Testis (tissue), 3 donors: ENCODE data around the gene NUTM2D. TPM values are rescaled to one million over a fixed set of nuclear protein-coding genes. Genes with fewer than 3 reads are reported as not detected.
"Not testable (repeated sequence)": the region's sequence is repeated elsewhere in the genome, so short reads cannot be mapped to it uniquely, and the experiment has no call there.

Experiments used
- DNase-seq: peaks from one replicate; pipeline ENCODE4 v3.0.0-alpha.2; 2019
- H3K27ac ChIP-seq, 2 donors: fragments of 200-600 bp; sonication (generic); one replicate each; pipeline ENCODE4 v1.5.1; 2019
- H3K27me3 ChIP-seq: fragments of 200-600 bp; sonication (generic); one replicate; pipeline ENCODE4 v1.5.1; 2019
- H3K36me3 ChIP-seq: fragments of 200-600 bp; sonication (generic); one replicate; pipeline ENCODE4 v1.5.1; 2017; ENCODE audit warnings: low read depth; ENCODE audit errors: missing control alignments
- H3K4me1 ChIP-seq: fragments of 200-600 bp; sonication (generic); one replicate; pipeline ENCODE4 v1.5.1; 2019
- H3K4me3 ChIP-seq, 2 donors: fragments of 200-600 bp; sonication (generic); one replicate each; pipeline ENCODE4 v1.5.1; 2017 to 2019
- H3K9me3 ChIP-seq: fragments of 200-600 bp; sonication (generic); one replicate; pipeline ENCODE4 v1.5.1; 2017
- CTCF ChIP-seq, 3 experiments: fragments of 450-650 bp in 2 of 3; fragments of 200-600 bp in 1 of 3; sonication (generic) in 1 of 3; IDR thresholded peaks; one replicate each; pipeline ENCODE4 v1.5.1; 2016 to 2019; ENCODE audit warnings: antibody characterized with exemption in 3 of 3, mild to moderate bottlenecking in 2 of 3, moderate library complexity in 1 of 3
- WGBS, 2 donors: methylation state at CpG; one replicate each; pipeline ENCODE4 v1.1.5; 2018; 5-methylcytosine and 5-hydroxymethylcytosine counted together
- intact Hi-C: fragments of 100-400 bp; cut with DNase I; formaldehyde crosslinking; loops from one replicate; pipeline ENCODE4 v1.15.1; 2023; ENCODE audit warnings: low total_unique reads
- polyA plus RNA-seq: library from polyadenylated mRNA; stranded (reverse); fragments of 350-450 nt; fragmentation: Illumina TruSeq; extraction: RNeasy Lipid Tissue Mini Kit (QIAGEN cat#74804); gene quantifications from one replicate; pipeline ENCODE4 v1.2.3, GENCODE V29; 2014; ENCODE audit warnings: low read depth, low replicate concordance; ENCODE audit not compliant: insufficient read depth
- total RNA-seq, 2 donors: library from RNA; depleted of rRNA; stranded (reverse); fragments of >200 nt; gene quantifications; one replicate each; pipeline ENCODE4 v1.2.3, GENCODE V29; 2016

The NUTM2D gene
- total and polyA plus RNA-seq, 3 donors from 2014 or later: 8.1 to 12.6 (median 10.3) TPM

GRCh38 chr10:87341546-87342142 is 15.9 kb upstream of the NUTM2D start:
- Histone ChIP-seq H3K4me3 (peak overlapping the region; percentile 65 to 67), H3K27ac (peak overlapping the region in 1 of 2 donors; percentile 89)
- H3K9me3 ChIP-seq, H3K27me3 ChIP-seq, H3K36me3 ChIP-seq, H3K4me1 ChIP-seq, intact Hi-C loops: not testable (repeated sequence)
- WGBS, 2 donors: 2% methylated on average over 9 of the region's 54 CpGs; no CpG with 5 or more reads in 1 of the 2 donors
- peak; percentile 17 for DNase-seq

DNA sequence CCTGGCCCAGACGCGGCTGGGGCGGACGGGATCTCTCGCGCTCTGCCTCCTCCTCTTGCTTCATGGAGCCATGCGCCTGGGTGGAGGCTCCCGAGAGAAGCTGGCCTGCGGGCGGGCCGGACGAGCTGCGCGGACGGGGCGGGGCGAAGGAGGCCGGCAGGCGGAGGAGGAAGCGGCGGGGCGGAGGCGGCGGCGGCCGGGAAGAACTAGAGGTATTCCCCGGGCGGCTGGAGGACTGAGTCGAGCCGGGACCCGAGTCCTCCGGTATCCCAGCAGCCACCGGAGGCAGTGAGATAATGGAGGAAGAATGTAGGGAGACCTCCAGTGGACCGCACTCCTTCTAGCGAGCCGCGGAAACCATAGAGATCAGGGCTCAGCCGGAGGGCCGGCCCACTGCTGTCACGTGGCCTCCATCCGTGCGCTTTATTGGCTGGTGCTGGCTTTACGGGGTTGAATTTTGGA is 15.3 kb upstream of the NUTM2D start:
- H3K4me1 ChIP-seq, intact Hi-C loops, H3K36me3 ChIP-seq, H3K27me3 ChIP-seq, H3K9me3 ChIP-seq: not testable (repeated sequence)
- 1 to 2% methylated on average over 9 to 28 of the region's 43 CpGs for WGBS, 2 donors
- Histone ChIP-seq H3K27ac (peak overlapping the region; percentile 89 to 93), H3K4me3 (peak overlapping the region; percentile 65 to 67)
- DNase-seq: peak; percentile 93

GRCh38 chr10:87342711-87343258 is 14.8 kb upstream of the NUTM2D start:
- H3K27ac ChIP-seq: peak overlapping the region; percentile 89 to 93
- H3K4me1 ChIP-seq, H3K36me3 ChIP-seq, H3K9me3 ChIP-seq, intact Hi-C loops, H3K27me3 ChIP-seq: not testable (repeated sequence)
- peak; percentile 40 to 67 (median 59) for TF ChIP-seq CTCF (IDR thresholded peaks at IDR 0.05)
- WGBS, 2 donors: 0% methylated on average over 44 of the region's 65 CpGs; no CpG with 5 or more reads in 1 of the 2 donors
- peak; percentile 90 for DNase-seq
- H3K4me3 ChIP-seq: peak overlapping the region; percentile 65 to 67

DNA sequence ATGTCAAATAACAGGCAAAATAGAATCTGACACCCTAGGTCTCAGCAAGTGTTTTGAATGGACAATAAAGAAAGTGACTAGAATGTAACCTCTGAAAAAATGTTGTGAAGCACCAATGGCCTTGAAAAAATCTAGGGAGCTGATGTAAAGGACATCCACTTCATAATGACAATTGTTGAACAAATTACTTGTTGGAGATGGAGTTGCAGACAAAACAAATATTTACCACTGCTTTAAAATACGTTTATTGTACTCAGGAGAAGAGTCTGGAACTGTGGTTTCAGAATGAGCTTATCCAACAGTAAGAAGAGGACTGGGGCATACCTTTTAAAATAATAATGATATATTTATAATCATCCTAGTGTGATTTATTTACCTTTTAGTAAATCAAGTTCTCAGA is 11.8 kb upstream of the NUTM2D start:
- DNase-seq, H3K4me1 ChIP-seq, H3K27ac ChIP-seq, H3K9me3 ChIP-seq, H3K4me3 ChIP-seq, H3K36me3 ChIP-seq, H3K27me3 ChIP-seq, intact Hi-C loops: not testable (repeated sequence)
- WGBS, 2 donors: 60 to 72% methylated on average over 1 of the region's 1 CpG

DNA sequence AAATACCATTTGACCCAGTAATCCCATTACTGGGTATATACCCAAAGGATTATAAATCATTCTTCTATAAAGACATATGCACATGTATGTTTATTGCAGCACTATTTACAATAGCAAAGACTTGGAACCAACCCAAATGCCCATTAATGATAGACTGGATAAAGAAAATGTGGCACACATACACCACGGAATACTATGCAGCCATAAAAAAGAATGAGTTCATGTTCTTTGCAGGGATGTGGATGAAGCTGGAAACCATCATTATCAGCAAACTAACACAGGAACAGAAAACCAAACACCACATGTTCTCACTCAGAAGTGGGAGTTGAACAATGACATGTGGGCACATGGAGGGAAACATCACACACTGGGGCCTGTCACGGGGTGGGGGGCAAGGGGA is 7.4 kb upstream of the NUTM2D start:
- 78 to 100% methylated on average over 1 to 2 of the region's 2 CpGs for WGBS, 2 donors
- H3K27ac ChIP-seq, intact Hi-C loops, DNase-seq, H3K36me3 ChIP-seq, H3K4me3 ChIP-seq, H3K9me3 ChIP-seq, H3K4me1 ChIP-seq, H3K27me3 ChIP-seq: not testable (repeated sequence)

GRCh38 chr10:87352825-87353224 is 4.7 kb upstream of the NUTM2D start:
- H3K4me3 ChIP-seq, H3K27me3 ChIP-seq, H3K36me3 ChIP-seq, H3K9me3 ChIP-seq, H3K4me1 ChIP-seq, DNase-seq, intact Hi-C loops, H3K27ac ChIP-seq: not testable (repeated sequence)
- WGBS, 2 donors: 80 to 85% methylated on average over 3 of the region's 3 CpGs

DNA sequence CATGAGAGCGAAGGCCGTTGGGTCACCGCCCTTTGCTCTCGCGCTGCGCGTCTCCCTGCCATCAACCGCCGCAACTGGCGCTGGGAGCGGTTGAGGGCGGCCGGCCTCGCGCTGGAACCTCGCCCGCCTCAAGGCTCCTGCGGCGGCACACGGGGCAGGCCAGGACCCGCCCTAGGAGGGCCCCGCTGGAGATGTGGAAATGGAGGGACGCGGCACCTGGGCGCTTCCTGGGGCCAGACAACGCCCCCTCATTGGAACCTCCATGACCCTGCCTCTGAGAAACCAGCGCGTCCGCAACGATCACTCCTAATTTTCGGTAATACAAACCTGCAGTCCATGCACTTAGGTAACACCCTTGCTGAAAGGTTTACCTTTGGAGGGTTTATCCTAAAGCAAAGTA is 2.4 kb upstream of the NUTM2D start:
- H3K27ac ChIP-seq, H3K4me3 ChIP-seq, H3K4me1 ChIP-seq, intact Hi-C loops, H3K27me3 ChIP-seq, H3K9me3 ChIP-seq, DNase-seq, H3K36me3 ChIP-seq: not testable (repeated sequence)
- WGBS, 2 donors: 95% methylated on average over 16 of the region's 31 CpGs; no CpG with 5 or more reads in 1 of the 2 donors

DNA sequence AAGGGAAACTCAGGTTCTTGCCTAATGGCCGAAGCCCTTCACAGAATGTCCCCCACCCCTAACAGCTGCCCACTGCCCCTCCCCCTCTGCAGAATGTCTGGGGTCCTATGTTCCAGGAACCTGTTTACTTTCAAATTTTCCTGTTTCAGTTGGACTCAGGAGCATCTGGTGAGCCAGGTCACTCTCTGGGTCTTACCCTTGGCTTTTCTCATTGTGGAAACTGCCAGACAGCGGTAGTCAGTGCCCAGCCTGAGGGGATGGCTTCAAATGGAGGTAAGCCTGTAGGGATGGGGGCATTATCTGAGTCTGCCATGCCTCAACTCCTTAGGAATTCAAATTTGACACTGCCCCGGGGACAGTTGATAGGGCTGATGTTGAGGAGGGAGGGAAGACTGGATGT is 615 bp downstream of the NUTM2D start:
- 100% methylated on average over 1 to 2 of the region's 3 CpGs for whole genome bisulfite sequencing, 2 donors
- H3K4me3 ChIP-seq, DNase-seq, H3K4me1 ChIP-seq, H3K27ac ChIP-seq, H3K27me3 ChIP-seq, H3K36me3 ChIP-seq, intact Hi-C loops, H3K9me3 ChIP-seq: not testable (repeated sequence)

DNA sequence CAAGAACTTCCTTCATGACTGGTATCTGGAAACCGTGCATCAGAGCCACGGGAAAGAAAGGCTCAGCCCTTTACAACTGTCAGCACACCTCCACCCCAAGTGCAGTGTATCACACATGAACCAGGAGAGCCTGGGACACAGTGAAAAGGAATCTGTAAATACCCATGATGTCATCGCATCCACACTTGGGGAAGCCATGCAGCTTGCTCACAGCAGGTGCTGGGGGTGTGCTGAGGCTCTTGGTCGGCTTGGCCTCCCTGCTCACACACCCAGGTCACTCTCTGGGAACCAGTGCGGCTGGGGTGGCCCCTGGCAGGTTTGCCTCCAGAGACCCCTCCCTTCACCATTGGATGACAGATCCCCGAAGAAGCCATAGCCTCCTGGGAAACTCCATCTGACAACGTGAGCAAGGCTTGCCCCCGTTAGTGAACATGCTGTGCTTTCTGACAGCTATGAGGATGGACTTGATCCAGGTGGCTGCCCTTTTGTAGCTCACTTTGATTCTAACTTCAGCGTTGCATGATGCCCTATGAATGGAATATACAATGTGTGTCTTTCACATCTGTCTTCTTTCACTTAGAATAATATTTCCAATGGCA is 12.1 kb downstream of the NUTM2D start:
- H3K4me3 ChIP-seq, H3K36me3 ChIP-seq, DNase-seq, H3K27me3 ChIP-seq, intact Hi-C loops, H3K27ac ChIP-seq, H3K9me3 ChIP-seq, H3K4me1 ChIP-seq: not testable (repeated sequence)
- WGBS, 2 donors: 94 to 100% methylated on average over 1 to 7 of the region's 9 CpGs

DNA sequence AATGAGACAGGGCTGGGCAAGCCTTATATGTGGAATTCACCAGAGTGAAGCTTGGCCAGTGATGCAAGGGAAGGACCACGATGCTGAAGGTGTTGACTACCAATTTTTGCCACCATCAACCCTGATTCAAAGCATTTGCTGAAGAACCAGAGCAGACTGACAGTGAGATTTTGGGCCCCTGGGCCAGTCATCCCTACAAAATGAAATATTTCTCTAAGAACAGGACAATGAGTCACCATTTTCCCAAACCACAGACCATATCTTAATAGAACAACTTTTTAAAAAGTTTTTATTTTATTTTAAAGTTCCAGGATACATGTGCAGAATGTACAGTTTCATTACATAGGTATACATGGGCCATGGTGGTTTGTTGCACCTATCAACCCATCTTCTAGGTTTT is 16.5 kb downstream of the NUTM2D start:
- H3K36me3 ChIP-seq, H3K27me3 ChIP-seq, H3K9me3 ChIP-seq, H3K4me1 ChIP-seq, intact Hi-C loops, H3K27ac ChIP-seq, DNase-seq, H3K4me3 ChIP-seq: not testable (repeated sequence)
- WGBS, 2 donors: 80 to 88% methylated on average over 1 of the region's 1 CpG

DNA sequence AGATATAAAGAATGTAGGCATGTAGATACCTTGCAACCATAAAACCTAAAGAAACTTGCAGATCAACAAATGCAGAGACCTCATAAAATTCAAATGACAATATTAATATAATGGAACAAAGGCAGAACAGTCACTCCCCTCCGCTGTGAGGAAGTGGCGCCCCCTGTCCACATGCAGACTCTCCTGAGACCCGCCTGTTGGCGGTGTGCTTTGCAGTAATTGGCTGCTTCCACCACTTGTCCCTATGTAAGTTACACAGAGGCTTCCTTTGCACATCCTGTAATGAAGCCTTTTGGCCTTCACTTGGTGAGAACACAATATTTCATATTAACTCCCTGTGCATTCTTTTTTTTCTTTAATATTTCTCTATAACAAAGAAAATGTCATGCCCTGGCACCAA is 21.6 kb downstream of the NUTM2D start:
- H3K4me1 ChIP-seq, H3K9me3 ChIP-seq, intact Hi-C loops, H3K36me3 ChIP-seq, H3K27me3 ChIP-seq, H3K27ac ChIP-seq, H3K4me3 ChIP-seq, DNase-seq: not testable (repeated sequence)
- WGBS, 2 donors: 71 to 80% methylated on average over 1 to 4 of the region's 4 CpGs
